Panc1 (cell line): ENCODE results near the gene NEK1.

Source experiments
- CTCF ChIP-seq: fragments of 450-650 bp; IDR thresholded peaks from 2 replicates; pipeline ENCODE4 v1.5.1; 2017; ENCODE audit warnings: mild to moderate bottlenecking
- POLR2AphosphoS5 ChIP-seq: IDR thresholded peaks from 2 replicates; pipeline ENCODE4 v1.6.1; 2012; ENCODE audit warnings: mild to moderate bottlenecking, low read depth, low read length, moderate library complexity
- REST ChIP-seq, 2 experiments: IDR thresholded peaks; 2 replicates each; pipeline ENCODE4 v1.6.1; 2011 to 2012; ENCODE audit warnings: low read depth in 2 of 2, control low read depth in 1 of 2, low read length in 1 of 2, mild to moderate bottlenecking in 1 of 2, moderate library complexity in 1 of 2; ENCODE audit not compliant: insufficient read depth in 1 of 2
- SIN3A ChIP-seq: IDR thresholded peaks from 2 replicates; pipeline ENCODE4 v1.6.1; 2012; ENCODE audit warnings: low read depth, mild to moderate bottlenecking, low read length, moderate library complexity, borderline replicate concordance; ENCODE audit not compliant: insufficient read depth
- TCF7L2 ChIP-seq: IDR thresholded peaks from 2 replicates; pipeline ENCODE4 v1.6.1; 2011; ENCODE audit warnings: mild to moderate bottlenecking, low read depth, low read length, inconsistent platforms

GRCh38 chr4:169540774-169541173 lies 71.6 kb downstream of the NEK1 start:
- TF ChIP-seq CTCF (no peak), POLR2AphosphoS5 (no peak), SIN3A (no peak), TCF7L2 (no peak), REST (IDR thresholded peaks at IDR 0.05; ENCODE audit: insufficient read depth in 1 of 2, low read depth in 2 of 2, low read length in 1 of 2) (no peak)
